HepG2 (cell line): ENCODE measurements around the gene PGM3. TPM values are rescaled to one million over a fixed set of nuclear protein-coding genes. Genes with fewer than 3 reads are reported as not detected.
A peak's percentile ranks its signal among the peaks of the same experiment; 100 is the strongest.

Source experiments
- ATF7-NPFF ChIP-seq: sonication (generic); formaldehyde crosslinking; IDR thresholded peaks from 2 replicates; pipeline ENCODE4 v1.8.1; 2023; ENCODE audit warnings: mild to moderate bottlenecking, low read depth, missing genetic modification reagents, moderate library complexity
- CHD2 ChIP-seq: IDR thresholded peaks from 2 replicates; pipeline ENCODE4 v1.6.1; 2011; ENCODE audit warnings: low read depth, low read length, improper control_type of control experiment
- E2F2 ChIP-seq: sonication (generic); formaldehyde crosslinking; IDR thresholded peaks from 2 replicates; pipeline ENCODE4 v1.4.0; 2020; ENCODE audit warnings: missing genetic modification reagents, borderline replicate concordance
- ELF3 ChIP-seq: IDR thresholded peaks from 2 replicates; pipeline ENCODE4 v1.6.1; 2016; ENCODE audit warnings: missing genetic modification reagents, missing compliant biosample characterization
- MED8 ChIP-seq: sonication (generic); formaldehyde crosslinking; IDR thresholded peaks from 2 replicates; pipeline ENCODE4 v1.8.1; 2023; ENCODE audit warnings: mild to moderate bottlenecking, missing genetic modification reagents; ENCODE audit not compliant: insufficient replicate concordance
- MEIS1 ChIP-seq: sonication (generic); formaldehyde crosslinking; IDR thresholded peaks from 2 replicates; pipeline ENCODE4 v1.9.0; 2021; ENCODE audit warnings: mild to moderate bottlenecking, missing genetic modification reagents, moderate library complexity, borderline replicate concordance
- MTF1 ChIP-seq: sonication (generic); formaldehyde crosslinking; IDR thresholded peaks from 2 replicates; pipeline ENCODE4 v1.5.0; 2020; ENCODE audit warnings: missing genetic modification reagents
- NPAS2 ChIP-seq: sonication (generic); formaldehyde crosslinking; IDR thresholded peaks from 2 replicates; pipeline ENCODE4 v1.8.0; 2022; ENCODE audit warnings: mild to moderate bottlenecking, missing genetic modification reagents, borderline replicate concordance
- PHF20 ChIP-seq: sonication (generic); formaldehyde crosslinking; IDR thresholded peaks from 2 replicates; pipeline ENCODE4 v1.5.0; 2020; ENCODE audit warnings: mild to moderate bottlenecking, missing genetic modification reagents
- PHF5A ChIP-seq: IDR thresholded peaks from one replicate; pipeline ENCODE4 v1.6.1; 2018; ENCODE audit warnings: low read depth, missing genetic modification reagents; ENCODE audit not compliant: unreplicated experiment
- RAD21 ChIP-seq: fragments of 450-650 bp; formaldehyde crosslinking; IDR thresholded peaks from 2 replicates; pipeline ENCODE4 v1.5.0; 2020; ENCODE audit warnings: mild to moderate bottlenecking
- SNAI1 ChIP-seq: sonication (generic); formaldehyde crosslinking; IDR thresholded peaks from 2 replicates; pipeline ENCODE4 v1.5.0; 2020; ENCODE audit warnings: mild to moderate bottlenecking, missing genetic modification reagents, borderline replicate concordance
- ZBTB8A ChIP-seq: sonication (generic); formaldehyde crosslinking; IDR thresholded peaks from 2 replicates; pipeline ENCODE4 v1.4.0; 2020; ENCODE audit warnings: mild to moderate bottlenecking, low read depth, missing genetic modification reagents, borderline replicate concordance
- ZNF431 ChIP-seq: sonication (generic); formaldehyde crosslinking; IDR thresholded peaks from 2 replicates; pipeline ENCODE4 v1.9.0; 2022; ENCODE audit warnings: missing genetic modification reagents, low read depth, mild to moderate bottlenecking, borderline replicate concordance
- ZNF451 ChIP-seq: sonication (generic); formaldehyde crosslinking; IDR thresholded peaks from 2 replicates; pipeline ENCODE4 v1.5.0; 2020; ENCODE audit warnings: mild to moderate bottlenecking, missing genetic modification reagents
- ZNF7 ChIP-seq: IDR thresholded peaks from 2 replicates; pipeline ENCODE4 v1.6.1; 2016; ENCODE audit warnings: missing biosample characterization, missing genetic modification reagents
- ZNF770 ChIP-seq: sonication (generic); formaldehyde crosslinking; IDR thresholded peaks from 2 replicates; pipeline ENCODE4 v1.5.0; 2020; ENCODE audit warnings: mild to moderate bottlenecking, missing genetic modification reagents
- ZNF776 ChIP-seq: sonication (generic); formaldehyde crosslinking; IDR thresholded peaks from 2 replicates; pipeline ENCODE4 v1.4.0; 2020; ENCODE audit warnings: mild to moderate bottlenecking, missing genetic modification reagents
- ZNF781 ChIP-seq: sonication (generic); formaldehyde crosslinking; IDR thresholded peaks from 2 replicates; pipeline ENCODE4 v1.5.1; 2020; ENCODE audit warnings: borderline replicate concordance, mild to moderate bottlenecking, missing genetic modification reagents; ENCODE audit errors: not compliant biosample characterization
- polyA plus RNA-seq, 8 experiments: library from polyadenylated mRNA; depleted of rRNA in 3 of 8; stranded (reverse) in 7 of 8; unstranded in 1 of 8; fragments of >200 nt; fragmentation: Illumina TruSeq in 4 of 8; extraction: Trizol in 4 of 8; gene quantifications; 2 replicates each; pipeline versions ENCODE4 v1.2.1 to v1.2.3, GENCODE V29; 2011 to 2016; ENCODE audit warnings: low read depth in 4 of 8, missing spikeins in 1 of 8, mixed read lengths in 1 of 8; ENCODE audit not compliant: insufficient read depth in 1 of 8
- total RNA-seq, 5 experiments: library from RNA; depleted of rRNA; stranded (reverse); fragments of >200 nt; fragmentation: Illumina TruSeq; extraction: Trizol; gene quantifications; 2 replicates each; pipeline ENCODE4 v1.2.3, GENCODE V29; 2016; ENCODE audit warnings: low read depth in 1 of 5
- TF ChIP-seq, protein P1 (sequence below), 2 experiments: fragments of 450-650 bp in 1 of 2; sonication (generic) in 1 of 2; formaldehyde crosslinking; IDR thresholded peaks; 2 replicates each; pipeline versions ENCODE4 v1.5.0 to v1.8.0; 2020 to 2022; ENCODE audit warnings: mild to moderate bottlenecking in 1 of 2, missing genetic modification reagents in 1 of 2
- TF ChIP-seq, protein P2 (sequence below): sonication (generic); formaldehyde crosslinking; IDR thresholded peaks from 2 replicates; pipeline ENCODE4 v1.5.0; 2020; ENCODE audit warnings: missing genetic modification reagents, mild to moderate bottlenecking, borderline replicate concordance

PGM3 gene
- total and polyA plus RNA-seq, 2 of the 13 experiments (the other 11 are each of a cell fraction or from before 2014, with no cell fraction given), result 72.5 to 163 TPM

- TF ChIP-seq, protein P1, sequence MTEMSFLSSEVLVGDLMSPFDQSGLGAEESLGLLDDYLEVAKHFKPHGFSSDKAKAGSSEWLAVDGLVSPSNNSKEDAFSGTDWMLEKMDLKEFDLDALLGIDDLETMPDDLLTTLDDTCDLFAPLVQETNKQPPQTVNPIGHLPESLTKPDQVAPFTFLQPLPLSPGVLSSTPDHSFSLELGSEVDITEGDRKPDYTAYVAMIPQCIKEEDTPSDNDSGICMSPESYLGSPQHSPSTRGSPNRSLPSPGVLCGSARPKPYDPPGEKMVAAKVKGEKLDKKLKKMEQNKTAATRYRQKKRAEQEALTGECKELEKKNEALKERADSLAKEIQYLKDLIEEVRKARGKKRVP (CRISPR knock-in tag; IDR thresholded peaks at IDR 0.05), result peak in 1 of 2 experiments; percentile 48; a peak in 1 of 4 replicates
- TF ChIP-seq PHF20 (CRISPR knock-in tag) (peak; percentile 59), PHF5A (CRISPR knock-in tag) (no peak), ZNF431 (peak; percentile 65; the same call in 1 of the 2 replicates), ZNF770 (CRISPR knock-in tag) (peak; percentile 70), NPAS2 (no peak), ZNF781 (CRISPR knock-in tag) (no peak), ZNF451 (CRISPR knock-in tag) (no peak), SNAI1 (CRISPR knock-in tag) (0 out of 2 replicates have a peak, but pooled peaks have one; percentile 65), ZBTB8A (CRISPR knock-in tag) (no peak), MED8 (CRISPR knock-in tag) (peak; percentile 37), MEIS1 (CRISPR knock-in tag) (0 out of 2 replicates have a peak, but pooled peaks have one; percentile 76), ELF3 (peak; percentile 83), E2F2 (0 out of 2 replicates have a peak, but pooled peaks have one; percentile 25), ATF7-NPFF (peak; percentile 59), MTF1 (CRISPR knock-in tag) (no peak), ZNF776 (CRISPR knock-in tag) (peak; percentile 45; the same call in 1 of the 2 replicates), RAD21 (peak; percentile 38; the same call in 1 of the 2 replicates), ZNF7 (CRISPR knock-in tag) (no peak), CHD2 (no peak; the same call in 1 of the 2 replicates)
- TF ChIP-seq, protein P2, sequence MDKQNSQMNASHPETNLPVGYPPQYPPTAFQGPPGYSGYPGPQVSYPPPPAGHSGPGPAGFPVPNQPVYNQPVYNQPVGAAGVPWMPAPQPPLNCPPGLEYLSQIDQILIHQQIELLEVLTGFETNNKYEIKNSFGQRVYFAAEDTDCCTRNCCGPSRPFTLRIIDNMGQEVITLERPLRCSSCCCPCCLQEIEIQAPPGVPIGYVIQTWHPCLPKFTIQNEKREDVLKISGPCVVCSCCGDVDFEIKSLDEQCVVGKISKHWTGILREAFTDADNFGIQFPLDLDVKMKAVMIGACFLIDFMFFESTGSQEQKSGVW (CRISPR knock-in tag), result no peak
These were observed at the start of gene PGM3, which contains the start of gene RWDD2A (continued) for GRCh38 chr6:83192871-83193746.
